ENCODE results near the gene C2CD3.

Gene C2CD3

GRCh38 chr11:74006743-74007304, 164.0 kb downstream of the C2CD3 start:
- TF ChIP-seq CTCF (IDR thresholded peaks at IDR 0.05; ENCODE audit: low read depth, low read length) (no peak), EZH2phosphoT487 (IDR thresholded peaks at IDR 0.05; ENCODE audit: low read depth) (no peak)
- Histone ChIP-seq H3K79me2 (ENCODE audit: low read length) (no peaks in the 10 kb centered on the region), H3K4me3 (ENCODE audit: low read length) (no peak overlapping the region), H2AFZ (ENCODE audit: low read depth, low read length) (no peak overlapping the region), H3K36me3 (replicated peaks; ENCODE audit: low read depth, low read length) (no peaks in the 10 kb centered on the region), H3K4me1 (ENCODE audit: low read length) (peaks cover 9% of the 10 kb centered on the region), H4K20me1 (ENCODE audit: insufficient read depth, low read length) (no peaks in the 10 kb centered on the region), H3K4me2 (ENCODE audit: low read length) (no peak overlapping the region), H3K9ac (ENCODE audit: low read length) (no peak overlapping the region), H3K9me3 (ENCODE audit: insufficient read depth, low read length) (no peaks in the 10 kb centered on the region), H3K27me3 (ENCODE audit: low read depth, low read length) (no peaks in the 10 kb centered on the region), H3K27ac (ENCODE audit: low read length) (no peak overlapping the region)

- no peak for TF ChIP-seq EZH2phosphoT487 (IDR thresholded peaks at IDR 0.05; ENCODE audit: low read depth)
- no peak for TF ChIP-seq CTCF (IDR thresholded peaks at IDR 0.05; ENCODE audit: low read depth, low read length)
- H3K4me2 ChIP-seq (ENCODE audit: low read length), result no peak overlapping the region
Measured at GRCh38 chr11:74005721-74006517, 164.9 kb downstream of the C2CD3 start.

DNA sequence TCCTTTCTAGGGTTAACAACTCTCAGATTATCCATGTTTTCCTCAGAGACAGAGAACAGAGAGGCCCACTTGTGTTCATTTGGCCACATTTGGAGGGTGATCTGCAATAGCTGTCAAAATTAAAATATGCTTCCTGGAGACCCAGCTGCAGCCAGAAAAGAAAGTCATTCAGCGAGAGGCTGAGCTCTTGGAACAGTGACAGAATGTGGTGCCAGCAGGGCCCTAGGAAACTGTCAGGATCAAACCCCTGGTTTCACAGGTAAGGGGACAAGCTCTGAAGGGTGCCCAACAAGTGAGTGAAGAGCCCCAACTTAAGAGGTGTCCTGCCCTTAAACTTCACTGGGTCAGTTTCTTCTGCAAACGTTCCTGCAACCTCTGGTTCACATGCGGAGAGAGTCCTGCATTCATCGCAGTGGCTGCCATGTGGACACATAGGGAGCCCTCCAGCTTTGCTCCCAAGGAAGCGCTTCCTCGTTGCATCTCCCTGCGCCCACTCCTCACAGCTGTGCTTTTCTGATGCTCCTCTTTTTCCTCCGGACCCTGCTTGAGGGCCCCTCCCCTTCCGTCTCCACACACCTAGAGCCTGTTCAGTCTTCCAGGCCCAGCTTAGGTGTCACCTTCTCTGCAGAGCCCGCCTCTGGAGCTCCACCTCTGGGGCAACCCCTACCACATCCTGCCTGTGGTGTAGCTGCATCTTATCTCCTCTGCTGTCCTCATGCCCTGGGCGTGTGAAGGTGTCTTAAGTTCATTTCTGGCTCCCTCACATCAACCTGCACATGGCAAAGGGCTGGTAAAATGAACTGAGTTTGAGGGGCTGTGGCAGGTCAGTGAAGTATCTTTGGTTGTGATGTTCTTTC, 165.8 kb downstream of the C2CD3 start:
- H2AFZ ChIP-seq (ENCODE audit: low read depth, low read length), result no peak overlapping the region
- no peaks in the 10 kb centered on the region for H3K9me3 ChIP-seq (ENCODE audit: insufficient read depth, low read length)

More at GRCh38 chr11:74005721-74006517, 164.9 kb downstream of the C2CD3 start:
- Histone ChIP-seq H3K4me3 (ENCODE audit: low read length) (no peak overlapping the region), H3K79me2 (ENCODE audit: low read length) (no peaks in the 10 kb centered on the region), H4K20me1 (ENCODE audit: insufficient read depth, low read length) (no peaks in the 10 kb centered on the region), H3K36me3 (replicated peaks; ENCODE audit: low read depth, low read length) (no peaks in the 10 kb centered on the region), H3K9me3 (ENCODE audit: insufficient read depth, low read length) (no peaks in the 10 kb centered on the region), H3K27me3 (ENCODE audit: low read depth, low read length) (no peaks in the 10 kb centered on the region), H3K4me1 (ENCODE audit: low read length) (peaks cover 3% of the 10 kb centered on the region; the same call in 1 of the 2 replicates), H3K9ac (ENCODE audit: low read length) (no peak overlapping the region), H2AFZ (ENCODE audit: low read depth, low read length) (no peak overlapping the region), H3K27ac (ENCODE audit: low read length) (no peak overlapping the region)

More for the DNA sequence above, 165.8 kb downstream of the C2CD3 start:
- H3K36me3 ChIP-seq (replicated peaks; ENCODE audit: low read depth, low read length), result no peaks in the 10 kb centered on the region
- TF ChIP-seq CTCF (IDR thresholded peaks at IDR 0.05; ENCODE audit: low read depth, low read length) (no peak), EZH2phosphoT487 (IDR thresholded peaks at IDR 0.05; ENCODE audit: low read depth) (no peak)
- no peaks in the 10 kb centered on the region for H4K20me1 ChIP-seq (ENCODE audit: insufficient read depth, low read length)
- H3K4me3 ChIP-seq (ENCODE audit: low read length), result no peak overlapping the region
- no peak overlapping the region for H3K27ac ChIP-seq (ENCODE audit: low read length)
- no peak overlapping the region for H3K9ac ChIP-seq (ENCODE audit: low read length)
- no peaks in the 10 kb centered on the region for H3K79me2 ChIP-seq (ENCODE audit: low read length)
- H3K27me3 ChIP-seq (ENCODE audit: low read depth, low read length), result no peaks in the 10 kb centered on the region
- peaks cover 4% of the 10 kb centered on the region; the same call in 1 of the 2 replicates for H3K4me1 ChIP-seq (ENCODE audit: low read length)
- no peak overlapping the region for H3K4me2 ChIP-seq (ENCODE audit: low read length)
